Prostate gland (tissue), 2 donors: Measurements from ENCODE around the gene CNEP1R1.

Experiments used
- POLR2A ChIP-seq: fragments of 450-650 bp; IDR thresholded peaks from one replicate; pipeline ENCODE4 v1.6.1; 2016; ENCODE audit warnings: antibody characterized with exemption, mild to moderate bottlenecking
- POLR2AphosphoS5 ChIP-seq: sonication (generic); formaldehyde crosslinking; IDR thresholded peaks from one replicate; pipeline ENCODE4 v1.6.1; 2017; ENCODE audit warnings: antibody characterized with exemption
- TF ChIP-seq, protein P1 (sequence below), 4 experiments: fragments of 200-600 bp in 2 of 4; fragments of 450-650 bp in 2 of 4; sonication (generic) in 2 of 4; IDR thresholded peaks; 1 replicate in 3 of 4; 2 replicates in 1 of 4; pipeline ENCODE4 v1.5.1; 2016 to 2019; ENCODE audit warnings: antibody characterized with exemption in 4 of 4, mild to moderate bottlenecking in 2 of 4, moderate library complexity in 2 of 4

GRCh38 chr16:50086176-50086575 is 61.2 kb downstream of the CNEP1R1 start:
- TF ChIP-seq, protein P1, sequence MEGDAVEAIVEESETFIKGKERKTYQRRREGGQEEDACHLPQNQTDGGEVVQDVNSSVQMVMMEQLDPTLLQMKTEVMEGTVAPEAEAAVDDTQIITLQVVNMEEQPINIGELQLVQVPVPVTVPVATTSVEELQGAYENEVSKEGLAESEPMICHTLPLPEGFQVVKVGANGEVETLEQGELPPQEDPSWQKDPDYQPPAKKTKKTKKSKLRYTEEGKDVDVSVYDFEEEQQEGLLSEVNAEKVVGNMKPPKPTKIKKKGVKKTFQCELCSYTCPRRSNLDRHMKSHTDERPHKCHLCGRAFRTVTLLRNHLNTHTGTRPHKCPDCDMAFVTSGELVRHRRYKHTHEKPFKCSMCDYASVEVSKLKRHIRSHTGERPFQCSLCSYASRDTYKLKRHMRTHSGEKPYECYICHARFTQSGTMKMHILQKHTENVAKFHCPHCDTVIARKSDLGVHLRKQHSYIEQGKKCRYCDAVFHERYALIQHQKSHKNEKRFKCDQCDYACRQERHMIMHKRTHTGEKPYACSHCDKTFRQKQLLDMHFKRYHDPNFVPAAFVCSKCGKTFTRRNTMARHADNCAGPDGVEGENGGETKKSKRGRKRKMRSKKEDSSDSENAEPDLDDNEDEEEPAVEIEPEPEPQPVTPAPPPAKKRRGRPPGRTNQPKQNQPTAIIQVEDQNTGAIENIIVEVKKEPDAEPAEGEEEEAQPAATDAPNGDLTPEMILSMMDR (IDR thresholded peaks at IDR 0.05), result no peak
- TF ChIP-seq POLR2A, result no peak
- no peak for TF ChIP-seq POLR2AphosphoS5
